IMR-90 (cell line): ENCODE results near the gene CARD14. TPM values are rescaled to one million over a fixed set of nuclear protein-coding genes. Genes with fewer than 3 reads are reported as not detected.

Experiments used
- ATAC-seq: fragments of 200-7000 bp; cut with Tn5 transposase; 2 replicates; pipeline ENCODE4 v1.9.1; 2020; ENCODE audit warnings: low read depth, mild to moderate bottlenecking, moderate library complexity
- BruUV-seq: library from RNA; stranded (reverse); fragments of 400-500 nt; replicated peaks from 2 replicates; lab custom pipeline; 2021; lab: Mats Ljungman, UMichigan
- CTCF ChIA-PET: fragments of 300-600 bp; formaldehyde crosslinking; extraction: SDS; loops from one replicate; lab custom pipeline; 2021; ENCODE audit warnings: antibody characterized with exemption; lab: Yijun Ruan, JAX
- POLR2A ChIA-PET: fragments of 300-600 bp; sonication (Branson Sonifier 250); formaldehyde crosslinking; loops from one replicate; lab custom pipeline; 2022; ENCODE audit warnings: antibody characterized with exemption; ENCODE audit not compliant: unreplicated experiment; lab: Charles Lee
- DNase-seq: peaks from one replicate; pipeline ENCODE4 v3.0.0; 2013
- H2AFZ ChIP-seq: replicated peaks from 2 replicates; pipeline ENCODE3; 2013; ENCODE audit warnings: low read length, mild to moderate bottlenecking; ENCODE audit not compliant: poor library complexity
- H2AK5ac ChIP-seq: 2 replicates; pipeline ENCODE4 v1.6.1; 2013; ENCODE audit warnings: low read depth, low read length, inconsistent platforms
- H2AK9ac ChIP-seq: replicated peaks from 2 replicates; pipeline ENCODE3; 2013; ENCODE audit warnings: mild to moderate bottlenecking, low read depth, low read length, moderate library complexity; ENCODE audit not compliant: poor library complexity
- H2BK120ac ChIP-seq: 2 replicates; pipeline ENCODE4 v1.6.1; 2013; ENCODE audit warnings: low read depth, low read length, inconsistent platforms
- H2BK15ac ChIP-seq: 3 replicates; pipeline ENCODE4 v1.6.1; 2013; ENCODE audit warnings: low read depth, low read length, inconsistent platforms
- H2BK20ac ChIP-seq: 2 replicates; pipeline ENCODE4 v1.6.1; 2013; ENCODE audit warnings: low read depth, mild to moderate bottlenecking, inconsistent platforms, low read length, moderate library complexity
- H2BK5ac ChIP-seq: 2 replicates; pipeline ENCODE4 v1.6.1; 2013; ENCODE audit warnings: mild to moderate bottlenecking, low read depth, low read length, inconsistent platforms; ENCODE audit not compliant: poor library complexity, severe bottlenecking
- H3K14ac ChIP-seq: replicated peaks from 2 replicates; pipeline ENCODE4 v1.6.1; 2013; ENCODE audit warnings: low read depth, low read length, inconsistent platforms
- H3K18ac ChIP-seq: 2 replicates; pipeline ENCODE4 v1.6.1; 2013; ENCODE audit warnings: low read depth, low read length, control low read depth
- H3K23ac ChIP-seq: 2 replicates; pipeline ENCODE4 v1.6.1; 2013; ENCODE audit warnings: low read depth, low read length, inconsistent platforms
- H3K27ac ChIP-seq: 2 replicates; pipeline ENCODE4 v1.5.1; 2013; ENCODE audit warnings: mild to moderate bottlenecking, control low read depth, low read length; ENCODE audit not compliant: insufficient read depth
- H3K27me3 ChIP-seq: 2 replicates; pipeline ENCODE4 v1.6.1; 2013; ENCODE audit warnings: low read length; ENCODE audit not compliant: control insufficient read depth, insufficient read depth
- H3K36me3 ChIP-seq: 2 replicates; pipeline ENCODE4 v1.6.1; 2013; ENCODE audit warnings: low read length, mixed read lengths; ENCODE audit not compliant: control insufficient read depth, insufficient read depth
- H3K4ac ChIP-seq: 2 replicates; pipeline ENCODE4 v1.6.1; 2013; ENCODE audit warnings: low read depth, low read length, inconsistent platforms
- H3K4me1 ChIP-seq: 2 replicates; pipeline ENCODE4 v1.6.1; 2013; ENCODE audit warnings: low read length, mixed read lengths; ENCODE audit not compliant: control insufficient read depth, insufficient read depth
- H3K4me2 ChIP-seq: 2 replicates; pipeline ENCODE4 v1.6.1; 2013; ENCODE audit warnings: low read depth, mild to moderate bottlenecking, control low read depth, low read length, moderate library complexity
- H3K4me3 ChIP-seq: 2 replicates; pipeline ENCODE4 v1.5.1; 2013; ENCODE audit warnings: low read depth, mild to moderate bottlenecking, control low read depth, low read length, moderate library complexity; ENCODE audit not compliant: insufficient read depth
- H3K56ac ChIP-seq: 2 replicates; pipeline ENCODE4 v1.6.1; 2013; ENCODE audit warnings: low read length, inconsistent platforms; ENCODE audit not compliant: insufficient read depth; ENCODE audit errors: extremely low read depth
- H3K79me1 ChIP-seq, 2 experiments: 2 replicates each; pipeline ENCODE4 v1.6.1; 2013; ENCODE audit warnings: low read length in 2 of 2, inconsistent platforms in 1 of 2, low read depth in 1 of 2
- H3K9ac ChIP-seq: 2 replicates; pipeline ENCODE4 v1.6.1; 2013; ENCODE audit warnings: low read depth, low read length, control low read depth
- H3K9me1 ChIP-seq: 2 replicates; pipeline ENCODE4 v1.6.1; 2013; ENCODE audit warnings: low read length, inconsistent platforms; ENCODE audit not compliant: insufficient read depth
- H3K9me3 ChIP-seq: 2 replicates; pipeline ENCODE4 v1.6.1; 2013; ENCODE audit warnings: low read length; ENCODE audit not compliant: control insufficient read depth, insufficient read depth
- H4K20me1 ChIP-seq: 2 replicates; pipeline ENCODE4 v1.6.1; 2013; ENCODE audit warnings: low read length, inconsistent platforms; ENCODE audit not compliant: insufficient read depth
- H4K5ac ChIP-seq: 2 replicates; pipeline ENCODE4 v1.6.1; 2013; ENCODE audit warnings: mild to moderate bottlenecking, low read depth, low read length, control low read depth
- H4K8ac ChIP-seq, 2 experiments: 2 replicates each; pipeline ENCODE4 v1.6.1; 2013; ENCODE audit warnings: low read depth in 2 of 2, low read length in 2 of 2, control low read depth in 1 of 2, inconsistent platforms in 1 of 2
- H4K91ac ChIP-seq: 2 replicates; pipeline ENCODE4 v1.6.1; 2013; ENCODE audit warnings: low read depth, low read length, inconsistent platforms; ENCODE audit not compliant: insufficient read depth
- BHLHE40 ChIP-seq: fragments of 150-350 bp; IDR thresholded peaks from 2 replicates; pipeline ENCODE4 v1.6.1; 2016; ENCODE audit warnings: mild to moderate bottlenecking, low read depth, low read length
- CEBPB ChIP-seq: IDR thresholded peaks from 2 replicates; pipeline ENCODE4 v1.6.1; 2012; ENCODE audit warnings: low read depth, low read length, improper control_type of control experiment
- CTCF ChIP-seq: conservative IDR thresholded peaks from 2 replicates; pipeline ENCODE4 v1.5.1; 2012; ENCODE audit warnings: mild to moderate bottlenecking, low read depth, low read length, improper control_type of control experiment
- ELK1 ChIP-seq: fragments of 150-350 bp; IDR thresholded peaks from 2 replicates; pipeline ENCODE4 v1.6.1; 2016; ENCODE audit warnings: low read depth, mild to moderate bottlenecking, low read length, moderate library complexity, borderline replicate concordance
- FOS ChIP-seq: fragments of 150-350 bp; IDR thresholded peaks from 2 replicates; pipeline ENCODE4 v1.6.1; 2016; ENCODE audit warnings: low read depth, low read length
- MAZ ChIP-seq: IDR thresholded peaks from 2 replicates; pipeline ENCODE4 v1.6.1; 2012; ENCODE audit warnings: low read depth, mild to moderate bottlenecking, low read length, improper control_type of control experiment, moderate library complexity, borderline replicate concordance
- MXI1 ChIP-seq: IDR thresholded peaks from 2 replicates; pipeline ENCODE4 v1.6.1; 2012; ENCODE audit warnings: low read depth, mild to moderate bottlenecking, low read length, moderate library complexity, borderline replicate concordance
- NFE2L2 ChIP-seq: fragments of 150-350 bp; IDR thresholded peaks from 2 replicates; pipeline ENCODE4 v1.6.1; 2016; ENCODE audit warnings: low read depth, mild to moderate bottlenecking, low read length
- POLR2A ChIP-seq: IDR thresholded peaks from 2 replicates; pipeline ENCODE4 v1.6.1; 2012; ENCODE audit warnings: mild to moderate bottlenecking, low read depth, low read length
- RAD21 ChIP-seq: IDR thresholded peaks from 2 replicates; pipeline ENCODE4 v1.6.1; 2012; ENCODE audit warnings: low read length, improper control_type of control experiment
- RCOR1 ChIP-seq: IDR thresholded peaks from 2 replicates; pipeline ENCODE4 v1.6.1; 2012; ENCODE audit warnings: mild to moderate bottlenecking, low read length, improper control_type of control experiment; ENCODE audit not compliant: insufficient replicate concordance
- RFX5 ChIP-seq: IDR thresholded peaks from 2 replicates; pipeline ENCODE4 v1.8.0; 2012; ENCODE audit warnings: low read depth, mild to moderate bottlenecking, low read length, moderate library complexity
- USF2 ChIP-seq: fragments of 150-350 bp; IDR thresholded peaks from 2 replicates; pipeline ENCODE4 v1.6.1; 2017; ENCODE audit warnings: mild to moderate bottlenecking, antibody characterized with exemption, low read length, low read depth
- WGBS, 2 experiments: methylation state at CpG; one replicate each; pipeline versions ENCODE4 v1.1.5 to v1.1.7; 2013; ENCODE audit warnings: missing lambda C conversion rate in 2 of 2; ENCODE audit not compliant: insufficient read length in 1 of 2; ENCODE audit errors: extremely low coverage in 2 of 2; 5-methylcytosine and 5-hydroxymethylcytosine counted together
- dilution Hi-C: fragments of 300-500 bp; cut with HindIII; formaldehyde crosslinking; loops from one replicate; pipeline ENCODE4 v1.14.3; 2018; ENCODE audit warnings: low sequenced_read_pairs; ENCODE audit not compliant: unreplicated experiment
- in situ Hi-C: fragments of 300-500 bp; cut with MboI; formaldehyde crosslinking; loops from 3 replicates; pipeline ENCODE4 v1.14.3; 2019; ENCODE audit warnings: low sequenced_read_pairs, inconsistent platforms, mixed read lengths
- intact Hi-C: fragments of 100-400 bp; cut with micrococcal nuclease; formaldehyde crosslinking; loops from 2 replicates; pipeline ENCODE4 v1.10.0; 2022
- polyA plus RNA-seq, 3 experiments: library from polyadenylated mRNA; depleted of rRNA; stranded (reverse); fragments of >200 nt; gene quantifications; 2 replicates each; pipeline ENCODE4 v1.2.3, GENCODE V29; 2012; ENCODE audit warnings: low replicate concordance in 1 of 3
- total RNA-seq: library from RNA; depleted of rRNA; stranded (reverse); fragments of >200 nt; gene quantifications from 2 replicates; pipeline ENCODE4 v1.2.3, GENCODE V29; 2012

The CARD14 gene
- total and polyA plus RNA-seq, 2 of the 4 experiments (the other 2 are of a cell fraction), result not detected

GRCh38 chr17:80253631-80254395 is 84.0 kb downstream of the CARD14 start:
- Histone ChIP-seq H4K91ac (peak overlapping the region; percentile 93), H3K9ac (no peak overlapping the region), H3K4me3 (no peak overlapping the region), H3K14ac (peak overlapping the region; percentile 83), H3K27me3 (no peaks in the 10 kb centered on the region), H3K56ac (no peak overlapping the region), H3K4ac (peak overlapping the region; percentile 94), H2BK5ac (peak overlapping the region; percentile 91), H2AK5ac (peak overlapping the region; percentile 92), H4K20me1 (no peaks in the 10 kb centered on the region), H3K4me1 (peaks cover 8% of the 10 kb centered on the region), H3K79me1 (no peaks in the 10 kb centered on the region), H2AK9ac (peak overlapping the region; percentile 95), H4K8ac (peak overlapping the region; percentile 25 to 71; a peak in 3 of 4 replicates), H3K9me1 (peaks cover 6% of the 10 kb centered on the region; the same call in 1 of the 2 replicates), H2AFZ (no peak overlapping the region), H2BK20ac (peak overlapping the region; percentile 91), H3K18ac (peak overlapping the region; percentile 31), H3K27ac (peak overlapping the region; percentile 80), H3K36me3 (peaks cover 24% of the 10 kb centered on the region), H3K9me3 (no peaks in the 10 kb centered on the region), H2BK120ac (peak overlapping the region; percentile 95), H2BK15ac (peak overlapping the region; percentile 92), H4K5ac (peak overlapping the region; percentile 53), H3K4me2 (no peak overlapping the region), H3K23ac (no peak overlapping the region)
- intact Hi-C loops, result loop anchor here (10.0 kb wide), 1 partner anchor 169 kb away; no protein-coding TSS in a partner anchor
- no peak for ATAC-seq
- TF ChIP-seq POLR2A (no peak), ELK1 (no peak), RFX5 (no peak), MAZ (no peak), BHLHE40 (no peak), MXI1 (no peak), CEBPB (no peak), CTCF (no peak), NFE2L2 (no peak), FOS (no peak), RAD21 (no peak), USF2 (no peak), RCOR1 (no peak)
- CTCF ChIA-PET, result no interaction called here
- POLR2A ChIA-PET, result no interaction called here
- no TSS peak for BruUV-seq
- in situ Hi-C loops, result no loop called here
- dilution Hi-C loops, result no loop called here
- DNase-seq, result no peak
- WGBS, 2 experiments, result 83% methylated on average over 4 of the region's 21 CpGs; no CpG with 5 or more reads in 1 of the 2 experiments
